VCaP (cell line): ENCODE data around the gene PPP1R1C.

Experiments used
- H3K27ac ChIP-seq: fragments of 450-650 bp; 2 replicates; pipeline ENCODE4 v1.5.1; 2017
- CTCF ChIP-seq: fragments of 450-650 bp; conservative IDR thresholded peaks from 2 replicates; pipeline ENCODE4 v1.5.1; 2017; ENCODE audit warnings: mild to moderate bottlenecking, moderate library complexity

PPP1R1C gene

GRCh38 chr2:182134201-182134600 lies 148.5 kb downstream of the PPP1R1C start:
- H3K27ac ChIP-seq: no peak overlapping the region
- no peak for TF ChIP-seq CTCF

- no peak for TF ChIP-seq CTCF
- no peak overlapping the region for H3K27ac ChIP-seq
Observed at GRCh38 chr2:182142062-182142461, 156.4 kb downstream of the PPP1R1C start.

GRCh38 chr2:182144041-182144775 lies 158.6 kb downstream of the PPP1R1C start:
- H3K27ac ChIP-seq: no peak overlapping the region
- no peak for TF ChIP-seq CTCF

- TF ChIP-seq CTCF: no peak
Observed at GRCh38 chr2:182144776-182145165, 159.1 kb downstream of the PPP1R1C start.

GRCh38 chr2:182148344-182148743 lies 162.7 kb downstream of the PPP1R1C start:
- H3K27ac ChIP-seq: no peak overlapping the region
- no peak for TF ChIP-seq CTCF

More at GRCh38 chr2:182144776-182145165, 159.1 kb downstream of the PPP1R1C start:
- no peak overlapping the region for H3K27ac ChIP-seq

GRCh38 chr2:182163878-182164277 lies 178.2 kb downstream of the PPP1R1C start:
- no peak for TF ChIP-seq CTCF
- no peak overlapping the region for H3K27ac ChIP-seq

- no peak overlapping the region for H3K27ac ChIP-seq
- no peak for TF ChIP-seq CTCF
Observed at GRCh38 chr2:182164686-182165085, 179.0 kb downstream of the PPP1R1C start.
